ENCODE data around the gene TMEM100.

Gene TMEM100, protein sequence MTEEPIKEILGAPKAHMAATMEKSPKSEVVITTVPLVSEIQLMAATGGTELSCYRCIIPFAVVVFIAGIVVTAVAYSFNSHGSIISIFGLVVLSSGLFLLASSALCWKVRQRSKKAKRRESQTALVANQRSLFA

DNA sequence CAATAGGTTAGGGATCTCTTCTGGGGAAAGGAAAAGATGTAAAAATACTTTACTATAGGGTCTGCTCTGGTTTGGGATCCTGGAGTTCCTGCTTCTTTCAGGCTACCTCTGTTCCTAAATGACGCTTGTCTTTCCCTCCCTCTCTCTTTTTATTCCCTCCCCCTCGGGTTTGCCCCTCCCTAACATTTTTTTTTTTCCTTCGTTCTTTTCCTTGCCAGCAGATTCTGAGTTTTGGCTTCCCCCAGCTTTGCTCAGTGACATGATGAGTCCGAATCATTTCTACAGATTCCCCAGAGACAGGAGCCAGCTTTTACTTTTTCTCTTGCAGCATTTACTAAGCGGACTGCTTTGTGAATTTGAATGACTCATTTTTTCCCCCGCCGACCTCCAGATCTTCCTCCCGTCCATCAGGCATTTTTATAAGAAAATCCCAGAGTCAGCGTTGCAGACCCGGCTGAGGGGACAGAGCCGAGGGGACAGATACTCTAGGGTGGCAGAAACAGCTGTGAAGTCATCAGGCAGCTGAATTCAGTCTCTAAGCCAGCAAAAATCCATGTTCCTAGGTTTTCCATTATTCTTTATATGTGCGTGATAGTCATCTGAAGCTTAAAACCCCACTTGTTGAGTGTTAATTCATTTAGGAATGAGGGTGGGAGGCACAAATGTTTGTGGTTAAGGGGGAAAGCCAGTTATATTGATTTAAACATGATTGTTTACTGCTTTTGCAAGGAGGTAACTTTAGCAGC, at the start of gene TMEM100:
TSS of gene TMEM100 (minus strand) at position 123 of the 746 bp plus-strand sequence. CDS start 1,794 bp downstream, outside the sequence.
- Histone ChIP-seq H3K9me3 (ENCODE audit: insufficient read depth, low read length, severe bottlenecking) (no peaks in the 10 kb centered on the region), H3K4me1 (ENCODE audit: insufficient read depth, low read length) (no peaks in the 10 kb centered on the region), H4K20me1 (ENCODE audit: insufficient read depth, low read length) (no peaks in the 10 kb centered on the region), H3K79me2 (ENCODE audit: insufficient read depth, low read length) (no peaks in the 10 kb centered on the region), H3K4me2 (ENCODE audit: insufficient read depth, low read length) (no peak within 1 kb of the TSS), H3K27ac (ENCODE audit: low read length) (no peak within 1 kb of the TSS), H3K9ac (ENCODE audit: low read depth, low read length) (no peak within 1 kb of the TSS), H2AFZ (ENCODE audit: low read depth, low read length) (no peak within 1 kb of the TSS), H3K36me3 (ENCODE audit: insufficient read depth, low read length) (no peaks in the 10 kb centered on the region), H3K4me3 (ENCODE audit: low read depth in 1 of 2, low read length in 2 of 2) (no peak within 1 kb of the TSS), H3K27me3 (ENCODE audit: insufficient read depth, low read length, poor library complexity) (no peaks in the 10 kb centered on the region)
- no peak for DNase-seq
- TF ChIP-seq, protein P1, sequence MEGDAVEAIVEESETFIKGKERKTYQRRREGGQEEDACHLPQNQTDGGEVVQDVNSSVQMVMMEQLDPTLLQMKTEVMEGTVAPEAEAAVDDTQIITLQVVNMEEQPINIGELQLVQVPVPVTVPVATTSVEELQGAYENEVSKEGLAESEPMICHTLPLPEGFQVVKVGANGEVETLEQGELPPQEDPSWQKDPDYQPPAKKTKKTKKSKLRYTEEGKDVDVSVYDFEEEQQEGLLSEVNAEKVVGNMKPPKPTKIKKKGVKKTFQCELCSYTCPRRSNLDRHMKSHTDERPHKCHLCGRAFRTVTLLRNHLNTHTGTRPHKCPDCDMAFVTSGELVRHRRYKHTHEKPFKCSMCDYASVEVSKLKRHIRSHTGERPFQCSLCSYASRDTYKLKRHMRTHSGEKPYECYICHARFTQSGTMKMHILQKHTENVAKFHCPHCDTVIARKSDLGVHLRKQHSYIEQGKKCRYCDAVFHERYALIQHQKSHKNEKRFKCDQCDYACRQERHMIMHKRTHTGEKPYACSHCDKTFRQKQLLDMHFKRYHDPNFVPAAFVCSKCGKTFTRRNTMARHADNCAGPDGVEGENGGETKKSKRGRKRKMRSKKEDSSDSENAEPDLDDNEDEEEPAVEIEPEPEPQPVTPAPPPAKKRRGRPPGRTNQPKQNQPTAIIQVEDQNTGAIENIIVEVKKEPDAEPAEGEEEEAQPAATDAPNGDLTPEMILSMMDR (IDR thresholded peaks at IDR 0.05; ENCODE audit: borderline replicate concordance, extremely low read depth, low read length, poor library complexity, severe bottlenecking): no peak
- TF ChIP-seq EZH2 (IDR thresholded peaks at IDR 0.05; ENCODE audit: borderline replicate concordance, low read depth, low read length, severe bottlenecking): no peak
- no peak for ATAC-seq (ENCODE audit: insufficient read depth, low read depth)

DNA sequence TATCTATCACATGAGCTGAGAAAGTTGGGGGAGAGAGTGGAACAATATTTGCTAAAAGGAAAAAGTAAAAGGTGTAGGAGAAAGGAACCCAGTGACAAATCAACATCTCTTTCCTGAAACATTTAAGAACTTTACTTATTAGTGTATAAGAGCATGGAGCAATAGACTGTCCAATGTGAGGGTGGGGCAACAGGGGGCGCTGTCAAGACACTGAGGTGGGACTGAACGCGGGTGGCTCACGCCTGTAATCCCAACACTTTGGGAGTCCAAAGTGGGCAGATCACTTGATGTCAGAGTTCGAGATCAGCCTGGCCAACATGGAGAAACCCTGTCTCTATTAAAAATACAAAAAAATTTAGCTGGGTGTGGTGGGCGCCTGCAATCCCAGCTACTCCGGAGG, 49.4 kb upstream of the TMEM100 start:
- H3K9me3 ChIP-seq (ENCODE audit: insufficient read depth, low read length, severe bottlenecking): no peaks in the 10 kb centered on the region
- no peak overlapping the region for H3K4me2 ChIP-seq (ENCODE audit: insufficient read depth, low read length)
- no peak overlapping the region for H3K4me3 ChIP-seq (ENCODE audit: low read depth in 1 of 2, low read length in 2 of 2)
- H3K36me3 ChIP-seq (ENCODE audit: insufficient read depth, low read length): peaks cover 49% of the 10 kb centered on the region
- no peak for TF ChIP-seq EZH2 (IDR thresholded peaks at IDR 0.05; ENCODE audit: borderline replicate concordance, low read depth, low read length, severe bottlenecking)
- TF ChIP-seq, protein P1 (IDR thresholded peaks at IDR 0.05; ENCODE audit: borderline replicate concordance, extremely low read depth, low read length, poor library complexity, severe bottlenecking): peak; percentile 30
- no peak overlapping the region for H3K27ac ChIP-seq (ENCODE audit: low read length)
- no peaks in the 10 kb centered on the region for H3K27me3 ChIP-seq (ENCODE audit: insufficient read depth, low read length, poor library complexity)
- no peak overlapping the region for H3K9ac ChIP-seq (ENCODE audit: low read depth, low read length)
- no peak for DNase-seq
- H2AFZ ChIP-seq (ENCODE audit: low read depth, low read length): no peak overlapping the region
- ATAC-seq (ENCODE audit: insufficient read depth, low read depth): no peak
- H4K20me1 ChIP-seq (ENCODE audit: insufficient read depth, low read length): no peaks in the 10 kb centered on the region
- no peaks in the 10 kb centered on the region for H3K79me2 ChIP-seq (ENCODE audit: insufficient read depth, low read length)
- no peaks in the 10 kb centered on the region for H3K4me1 ChIP-seq (ENCODE audit: insufficient read depth, low read length)

DNA sequence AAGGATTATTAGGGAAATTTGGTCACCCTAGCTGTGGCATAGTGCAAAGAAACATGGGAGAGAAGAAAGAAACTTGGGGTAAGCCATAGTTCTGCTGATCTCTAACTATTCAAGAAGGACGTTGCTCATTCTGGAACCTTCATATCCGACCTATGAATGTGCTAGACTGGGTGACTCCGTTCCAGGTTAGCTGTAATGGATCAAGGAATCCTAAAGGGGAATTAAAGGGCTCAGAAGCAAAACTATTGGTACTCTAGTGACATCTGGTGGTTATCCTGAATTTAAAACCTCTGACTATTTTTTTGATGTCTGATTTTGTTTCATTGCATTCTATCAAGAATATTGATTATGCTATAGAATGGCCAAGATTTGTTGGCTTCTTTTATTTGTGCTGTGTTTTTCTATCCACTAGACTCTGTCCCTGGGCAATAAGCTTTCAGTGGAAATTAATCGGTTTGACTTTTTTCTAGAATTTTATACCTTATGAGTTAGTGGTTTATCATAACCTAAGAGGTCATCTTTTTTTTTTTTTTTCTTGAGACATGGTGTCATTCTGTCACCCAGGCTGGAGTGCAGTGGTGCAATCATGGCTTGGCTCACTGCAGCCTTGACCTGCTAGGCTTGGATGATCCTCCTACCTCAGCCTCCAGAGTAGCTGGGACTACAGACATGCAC, 47.7 kb upstream of the TMEM100 start:
- TF ChIP-seq, protein P1 (IDR thresholded peaks at IDR 0.05; ENCODE audit: borderline replicate concordance, extremely low read depth, low read length, poor library complexity, severe bottlenecking): peak; percentile 62
- TF ChIP-seq EZH2 (IDR thresholded peaks at IDR 0.05; ENCODE audit: borderline replicate concordance, low read depth, low read length, severe bottlenecking): no peak
- H3K79me2 ChIP-seq (ENCODE audit: insufficient read depth, low read length): no peaks in the 10 kb centered on the region
- H3K27ac ChIP-seq (ENCODE audit: low read length): no peak overlapping the region
- H2AFZ ChIP-seq (ENCODE audit: low read depth, low read length): no peak overlapping the region
- no peaks in the 10 kb centered on the region for H4K20me1 ChIP-seq (ENCODE audit: insufficient read depth, low read length)
- DNase-seq (no peak), ATAC-seq (ENCODE audit: insufficient read depth, low read depth) (peak; percentile 37; the same call in 1 of the 3 replicates)
- H3K4me2 ChIP-seq (ENCODE audit: insufficient read depth, low read length): no peak overlapping the region
- peaks cover 37% of the 10 kb centered on the region for H3K36me3 ChIP-seq (ENCODE audit: insufficient read depth, low read length)
- H3K27me3 ChIP-seq (ENCODE audit: insufficient read depth, low read length, poor library complexity): no peaks in the 10 kb centered on the region
- H3K4me3 ChIP-seq (ENCODE audit: low read depth in 1 of 2, low read length in 2 of 2): no peak overlapping the region
- H3K4me1 ChIP-seq (ENCODE audit: insufficient read depth, low read length): no peaks in the 10 kb centered on the region
- H3K9me3 ChIP-seq (ENCODE audit: insufficient read depth, low read length, severe bottlenecking): no peaks in the 10 kb centered on the region
- no peak overlapping the region for H3K9ac ChIP-seq (ENCODE audit: low read depth, low read length)

Data from DND-41 (cell line).